ENCODE data around the gene LRRC46. TPM values are rescaled to one million over a fixed set of nuclear protein-coding genes. Genes with fewer than 3 reads are reported as not detected.

Gene LRRC46
- total and polyA plus RNA-seq, 10 of the 15 experiments (the other 5 are each of a cell fraction or from before 2014, with no cell fraction given): 0.15 to 1.8 (median 0.38) TPM; not detected in 1

DNA sequence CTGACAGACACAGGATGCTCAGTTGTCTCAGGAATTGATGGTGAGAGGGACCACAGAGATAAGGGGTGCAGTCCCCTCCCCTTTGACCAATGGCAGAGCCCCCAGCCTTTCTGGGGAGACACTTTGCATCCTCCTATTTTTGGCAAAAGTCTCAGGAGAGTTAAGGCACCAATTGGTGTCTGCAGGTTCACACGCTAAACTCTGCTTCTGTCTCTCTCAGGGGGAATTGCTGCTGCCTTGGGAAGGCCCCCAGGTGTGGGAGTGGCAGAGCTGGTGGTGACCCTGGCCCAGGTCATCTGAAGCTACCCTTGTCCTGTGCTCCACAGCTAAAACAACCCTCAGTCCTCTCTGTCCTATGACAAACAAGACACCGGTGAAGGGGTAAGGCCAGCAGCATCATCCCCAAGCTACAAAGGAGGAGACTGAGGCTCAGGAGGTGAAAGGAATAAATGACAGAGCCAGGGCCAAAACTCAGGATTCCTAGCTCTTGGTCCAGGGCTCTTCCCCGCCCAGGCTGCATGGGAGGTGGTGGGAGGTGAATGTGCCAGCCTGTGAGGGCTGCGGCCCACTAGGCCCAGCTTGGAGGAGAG lies 30.2 kb upstream of the LRRC46 start:
- no peaks in the 10 kb centered on the region for H3K27me3 ChIP-seq (replicated peaks in 1 of 2; ENCODE audit: control insufficient read depth in 2 of 2, insufficient read depth in 2 of 2, low read length in 1 of 2)
- intact Hi-C loops (cut with micrococcal nuclease; ENCODE audit: unreplicated experiment) (no loop called here), in situ Hi-C loops (cut with MboI) (loop anchor here (10.0 kb wide), 1 partner anchor 106 kb away; the partner anchor contains the start of gene TBKBP1)
- H2AFZ ChIP-seq (ENCODE audit: control insufficient read depth, low read depth, low read length): no peak overlapping the region
- no peak overlapping the region for H3K4me3 ChIP-seq
- FAIRE-seq (no peak), DNase-seq (ENCODE audit: low read depth, low spot score) (no peak), ATAC-seq (no peak)
- BruUV-seq (replicated peaks): no TSS peak
- H3K4me2 ChIP-seq (ENCODE audit: control insufficient read depth, insufficient read depth): no peak overlapping the region
- ChIA-PET SMC1A (ENCODE audit: uncharacterized antibody, unreplicated experiment) (interaction anchor here (1.2 to 1.9 kb wide), 3 partner anchors 136 to 148 kb away, joined by 3 to 8 read pairs (median 4); no protein-coding TSS in a partner anchor), RAD21 (ENCODE audit: unreplicated experiment) (interaction anchor here (1.0 to 2.1 kb wide), 7 partner anchors 23 to 138 kb away, joined by 3 to 8 read pairs (median 3); no protein-coding TSS in a partner anchor), CTCF (interaction anchor here (0.6 to 2.1 kb wide), 15 partner anchors 13 to 217 kb away, joined by 3 to 17 read pairs (median 4); partner anchors contain the start of gene TBX21), POLR2A (interaction anchor here (0.6 kb wide), 1 partner anchor 10 kb away, joined by 6 read pairs; no protein-coding TSS in a partner anchor)
- no peaks in the 10 kb centered on the region for H3K9me3 ChIP-seq (replicated peaks; ENCODE audit: control insufficient read depth, insufficient read depth, low read length)
- H3K4me1 ChIP-seq (ENCODE audit: control insufficient read depth, insufficient read depth, low read length): no peaks in the 10 kb centered on the region
- H3K79me2 ChIP-seq (ENCODE audit: control insufficient read depth, insufficient read depth, low read length): no peaks in the 10 kb centered on the region
- H3K27ac ChIP-seq (ENCODE audit: control insufficient read depth, insufficient read depth): no peak overlapping the region
- no peaks in the 10 kb centered on the region for H3K36me3 ChIP-seq (ENCODE audit: control insufficient read depth in 2 of 2, insufficient read depth in 2 of 2, low read length in 1 of 2)
- 28% methylated on average over 4 of the region's 4 CpGs for WGBS (ENCODE audit: insufficient coverage, insufficient replicate concordance, low lambda C conversion rate, missing lambda C conversion rate)
- no peak overlapping the region for H3K9ac ChIP-seq (ENCODE audit: control insufficient read depth, insufficient read depth, low read length)
- H4K20me1 ChIP-seq (ENCODE audit: control insufficient read depth, insufficient read depth): no peaks in the 10 kb centered on the region
- no peak for TF ChIP-seq SUPT20H (IDR thresholded peaks at IDR 0.05; ENCODE audit: borderline replicate concordance, control insufficient read depth, low read depth, low read length)
- TF ChIP-seq MEF2B (IDR thresholded peaks at IDR 0.05; ENCODE audit: partially characterized antibody, poor library complexity, severe bottlenecking): peak; percentile 21

DNA sequence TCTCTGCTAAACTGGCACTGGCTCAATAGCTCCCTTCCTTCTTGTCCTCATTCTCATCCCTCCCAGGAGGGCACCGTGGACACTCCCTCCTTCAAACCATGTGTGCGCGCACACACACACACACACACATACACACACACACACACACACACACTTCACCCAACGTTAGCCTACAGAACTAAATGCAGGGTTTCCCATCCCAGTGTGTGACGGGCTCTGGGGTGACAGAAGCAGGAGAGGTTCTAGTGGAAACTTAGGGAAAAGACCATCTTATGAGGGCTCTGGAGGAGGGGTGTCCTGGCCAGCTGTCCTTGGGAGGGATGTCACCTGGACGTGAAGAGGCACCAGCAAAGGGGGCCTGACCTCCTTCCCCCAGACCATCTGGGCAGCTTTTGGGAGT lies 29.6 kb upstream of the LRRC46 start:
- intact Hi-C loops (cut with micrococcal nuclease; ENCODE audit: unreplicated experiment) (loop anchor here (1.0 to 2.0 kb wide), 3 partner anchors 25 to 137 kb away; no protein-coding TSS in a partner anchor), in situ Hi-C loops (cut with MboI) (loop anchor here (10.0 kb wide), 1 partner anchor 107 kb away; the partner anchor contains the start of gene TBKBP1)
- no peaks in the 10 kb centered on the region for H3K79me2 ChIP-seq (ENCODE audit: control insufficient read depth, insufficient read depth, low read length)
- no peaks in the 10 kb centered on the region; a peak in 1 of 4 replicates for H3K36me3 ChIP-seq (ENCODE audit: control insufficient read depth in 2 of 2, insufficient read depth in 2 of 2, low read length in 1 of 2)
- no peak for DNase-seq (ENCODE audit: low read depth, low spot score)
- BruUV-seq (replicated peaks): no TSS peak
- no peak for ATAC-seq
- SMC1A ChIA-PET (ENCODE audit: uncharacterized antibody, unreplicated experiment): interaction anchor here (1.2 to 1.9 kb wide), 3 partner anchors 137 to 149 kb away, joined by 3 to 8 read pairs (median 4); no protein-coding TSS in a partner anchor
- H3K9me3 ChIP-seq (replicated peaks; ENCODE audit: control insufficient read depth, insufficient read depth, low read length): no peaks in the 10 kb centered on the region
- H3K27ac ChIP-seq (ENCODE audit: control insufficient read depth, insufficient read depth): no peak overlapping the region
- H3K9ac ChIP-seq (ENCODE audit: control insufficient read depth, insufficient read depth, low read length): no peak overlapping the region
- RAD21 ChIA-PET (ENCODE audit: unreplicated experiment): interaction anchor here (1.0 to 2.1 kb wide), 7 partner anchors 24 to 138 kb away, joined by 3 to 8 read pairs (median 3); no protein-coding TSS in a partner anchor
- WGBS (ENCODE audit: insufficient coverage, insufficient replicate concordance, low lambda C conversion rate, missing lambda C conversion rate): 34% methylated on average over 6 of the region's 6 CpGs
- CTCF ChIA-PET: interaction anchor here (0.7 to 2.1 kb wide), 15 partner anchors 13 to 217 kb away, joined by 3 to 17 read pairs (median 3); partner anchors contain the start of gene KPNB1
- POLR2A ChIA-PET: no interaction called here
- H2AFZ ChIP-seq (ENCODE audit: control insufficient read depth, low read depth, low read length): no peak overlapping the region
- no peaks in the 10 kb centered on the region for H3K4me1 ChIP-seq (ENCODE audit: control insufficient read depth, insufficient read depth, low read length)
- no peaks in the 10 kb centered on the region for H4K20me1 ChIP-seq (ENCODE audit: control insufficient read depth, insufficient read depth)
- H3K4me2 ChIP-seq (ENCODE audit: control insufficient read depth, insufficient read depth): no peak overlapping the region
- no peak overlapping the region for H3K4me3 ChIP-seq
- peak; percentile 18 for FAIRE-seq
- no peaks in the 10 kb centered on the region for H3K27me3 ChIP-seq (replicated peaks in 1 of 2; ENCODE audit: control insufficient read depth in 2 of 2, insufficient read depth in 2 of 2, low read length in 1 of 2)
- TF ChIP-seq KAT2A (conservative IDR thresholded peaks at IDR 0.05; ENCODE audit: control insufficient read depth, low read depth, low read length) (no peak), SUPT20H (IDR thresholded peaks at IDR 0.05; ENCODE audit: borderline replicate concordance, control insufficient read depth, low read depth, low read length) (no peak), NBN (IDR thresholded peaks at IDR 0.05) (no peak), ASH2L (IDR thresholded peaks at IDR 0.05; ENCODE audit: borderline replicate concordance, low read depth) (no peak), TARDBP (IDR thresholded peaks at IDR 0.05; ENCODE audit: borderline replicate concordance) (no peak), ATF7 (IDR thresholded peaks at IDR 0.05; ENCODE audit: low read depth) (no peak)
- TF ChIP-seq, protein P1, sequence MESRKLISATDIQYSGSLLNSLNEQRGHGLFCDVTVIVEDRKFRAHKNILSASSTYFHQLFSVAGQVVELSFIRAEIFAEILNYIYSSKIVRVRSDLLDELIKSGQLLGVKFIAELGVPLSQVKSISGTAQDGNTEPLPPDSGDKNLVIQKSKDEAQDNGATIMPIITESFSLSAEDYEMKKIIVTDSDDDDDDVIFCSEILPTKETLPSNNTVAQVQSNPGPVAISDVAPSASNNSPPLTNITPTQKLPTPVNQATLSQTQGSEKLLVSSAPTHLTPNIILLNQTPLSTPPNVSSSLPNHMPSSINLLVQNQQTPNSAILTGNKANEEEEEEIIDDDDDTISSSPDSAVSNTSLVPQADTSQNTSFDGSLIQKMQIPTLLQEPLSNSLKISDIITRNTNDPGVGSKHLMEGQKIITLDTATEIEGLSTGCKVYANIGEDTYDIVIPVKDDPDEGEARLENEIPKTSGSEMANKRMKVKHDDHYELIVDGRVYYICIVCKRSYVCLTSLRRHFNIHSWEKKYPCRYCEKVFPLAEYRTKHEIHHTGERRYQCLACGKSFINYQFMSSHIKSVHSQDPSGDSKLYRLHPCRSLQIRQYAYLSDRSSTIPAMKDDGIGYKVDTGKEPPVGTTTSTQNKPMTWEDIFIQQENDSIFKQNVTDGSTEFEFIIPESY (IDR thresholded peaks at IDR 0.05): no peak
- TF ChIP-seq, protein P2, sequence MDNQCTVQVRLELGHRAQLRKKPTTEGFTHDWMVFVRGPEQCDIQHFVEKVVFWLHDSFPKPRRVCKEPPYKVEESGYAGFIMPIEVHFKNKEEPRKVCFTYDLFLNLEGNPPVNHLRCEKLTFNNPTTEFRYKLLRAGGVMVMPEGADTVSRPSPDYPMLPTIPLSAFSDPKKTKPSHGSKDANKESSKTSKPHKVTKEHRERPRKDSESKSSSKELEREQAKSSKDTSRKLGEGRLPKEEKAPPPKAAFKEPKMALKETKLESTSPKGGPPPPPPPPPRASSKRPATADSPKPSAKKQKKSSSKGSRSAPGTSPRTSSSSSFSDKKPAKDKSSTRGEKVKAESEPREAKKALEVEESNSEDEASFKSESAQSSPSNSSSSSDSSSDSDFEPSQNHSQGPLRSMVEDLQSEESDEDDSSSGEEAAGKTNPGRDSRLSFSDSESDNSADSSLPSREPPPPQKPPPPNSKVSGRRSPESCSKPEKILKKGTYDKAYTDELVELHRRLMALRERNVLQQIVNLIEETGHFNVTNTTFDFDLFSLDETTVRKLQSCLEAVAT (IDR thresholded peaks at IDR 0.05): no peak
